GM18511 (cell line): ENCODE measurements around the gene ST6GAL1.
A peak's percentile ranks its signal among the peaks of the same experiment; 100 is the strongest.
"Not testable (repeated sequence)": the region's sequence is repeated elsewhere in the genome, so short reads cannot be mapped to it uniquely, and the experiment has no call there.

ENCODE experiments used
- ATAC-seq: cut with Tn5 transposase; IDR thresholded peaks from one replicate; pipeline ENCODE4 v1.9.1; 2021; ENCODE audit warnings: mild to moderate bottlenecking, moderate library complexity; ENCODE audit not compliant: unreplicated experiment

Gene ST6GAL1

GRCh38 chr3:186930143-186930640 is at the start of gene ST6GAL1:
Gene ST6GAL1 (plus strand): TSS chr3:186930526. CDS start chr3:187042704, 112,178 bp downstream.
- ATAC-seq = peak; percentile 63

- no peak for ATAC-seq
Observed at GRCh38 chr3:186882150-186882524, 48.2 kb upstream of the ST6GAL1 start.

DNA sequence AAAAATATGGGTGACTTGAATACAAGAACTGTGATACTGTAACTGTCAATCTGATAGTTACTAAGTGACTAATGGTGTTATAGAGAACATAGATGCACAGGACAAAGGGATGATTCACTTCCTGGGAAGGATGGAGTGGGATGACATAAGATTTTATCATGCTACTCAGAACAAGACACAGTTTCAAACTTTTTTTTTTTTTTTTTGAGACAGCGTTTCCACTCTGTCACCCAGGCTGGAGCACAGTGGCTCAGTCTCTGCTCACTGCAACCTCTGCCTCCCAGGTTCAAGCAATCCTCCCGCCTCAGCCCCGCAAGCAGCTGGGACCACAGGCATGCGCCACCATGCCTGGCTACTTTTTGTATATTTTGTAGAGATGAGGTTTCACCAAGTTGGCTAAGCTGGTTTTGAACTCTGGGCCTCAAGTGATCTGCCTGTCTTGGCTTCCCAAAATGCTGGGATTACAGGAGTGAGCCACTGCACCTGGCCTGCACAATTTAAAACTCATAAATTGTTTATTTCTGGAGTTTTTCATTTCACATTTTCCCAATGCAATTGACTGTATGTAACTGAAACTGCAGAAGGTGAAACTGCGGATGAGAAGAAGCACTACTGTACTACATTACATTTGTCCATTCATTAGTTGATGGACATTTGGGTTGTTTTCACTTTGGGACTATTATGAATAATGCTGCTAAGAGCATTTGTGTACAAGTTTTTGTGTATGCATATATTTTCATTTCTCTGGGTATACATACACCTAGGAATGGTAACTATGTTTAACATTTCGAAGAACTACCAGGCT is 47.2 kb upstream of the ST6GAL1 start:
- no peak for ATAC-seq

GRCh38 chr3:186883686-186884058 is 46.7 kb upstream of the ST6GAL1 start:
- no peak for ATAC-seq

- ATAC-seq = not testable (repeated sequence)
Observed at GRCh38 chr3:186884868-186885267, 45.5 kb upstream of the ST6GAL1 start.

DNA sequence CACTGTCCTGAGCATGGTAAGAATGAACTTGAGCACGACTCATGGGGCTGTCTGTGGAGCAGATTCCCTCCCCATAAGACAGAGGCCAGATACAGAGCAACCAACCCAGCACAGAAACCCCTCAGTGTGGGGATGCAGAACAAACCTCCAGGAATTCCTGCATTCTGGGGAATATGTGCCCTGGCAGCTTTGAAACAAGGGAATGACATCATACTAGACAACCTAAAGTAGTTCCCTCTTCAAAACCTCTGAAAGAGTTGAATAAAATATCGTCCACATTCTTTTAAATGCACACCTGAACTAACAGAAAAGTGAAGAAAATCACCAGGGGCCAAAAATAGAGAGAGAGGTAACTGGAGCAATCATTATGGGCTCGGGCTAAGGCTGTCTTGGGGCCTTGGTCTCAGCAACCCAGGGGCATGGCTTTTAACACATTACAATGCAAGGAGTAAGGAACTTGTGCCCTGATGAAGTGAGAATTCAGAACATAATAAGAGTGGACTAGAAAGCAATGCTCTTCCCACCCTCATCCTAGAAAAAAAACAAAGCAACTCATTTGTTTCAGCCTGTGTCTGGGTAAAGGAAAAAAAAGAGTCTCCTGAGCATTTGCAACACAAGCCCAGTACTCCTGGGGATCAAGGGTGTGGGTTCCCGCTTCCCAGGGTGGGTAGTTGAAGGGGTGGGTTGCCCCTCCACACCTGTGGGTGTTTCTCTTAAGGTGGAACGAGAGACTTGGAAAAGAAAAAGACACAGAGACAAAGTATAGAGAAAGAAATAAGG is 43.9 kb upstream of the ST6GAL1 start:
- ATAC-seq = no peak

GRCh38 chr3:186887507-186887938 is 42.8 kb upstream of the ST6GAL1 start:
- ATAC-seq = not testable (repeated sequence)

GRCh38 chr3:186888569-186888968 is 41.8 kb upstream of the ST6GAL1 start:
- no peak for ATAC-seq

- ATAC-seq = not testable (repeated sequence)
Observed at GRCh38 chr3:186889698-186890097, 40.6 kb upstream of the ST6GAL1 start.

- ATAC-seq = no peak
Observed at GRCh38 chr3:186890911-186891310, 39.4 kb upstream of the ST6GAL1 start.

DNA sequence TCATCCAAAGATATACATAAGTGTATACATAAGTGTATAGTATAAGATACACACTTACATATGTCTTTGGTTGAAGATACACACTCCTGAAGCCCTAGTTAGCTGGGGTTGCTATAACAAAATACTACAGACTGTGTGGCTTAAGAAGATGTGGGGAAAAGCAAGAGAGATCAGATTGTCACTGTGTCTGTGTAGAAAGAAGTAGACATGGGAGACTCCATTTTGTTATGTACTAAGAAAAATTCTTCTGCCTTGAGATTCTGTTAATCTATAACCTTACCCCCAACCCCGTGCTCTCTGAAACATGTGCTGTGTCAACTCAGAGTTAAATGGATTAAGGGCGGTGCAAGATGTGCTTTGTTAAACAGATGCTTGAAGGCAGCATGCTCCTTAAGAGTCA is 37.3 kb upstream of the ST6GAL1 start:
- not testable (repeated sequence) for ATAC-seq

- ATAC-seq = no peak
Observed at GRCh38 chr3:186895406-186895805, 34.9 kb upstream of the ST6GAL1 start.

DNA sequence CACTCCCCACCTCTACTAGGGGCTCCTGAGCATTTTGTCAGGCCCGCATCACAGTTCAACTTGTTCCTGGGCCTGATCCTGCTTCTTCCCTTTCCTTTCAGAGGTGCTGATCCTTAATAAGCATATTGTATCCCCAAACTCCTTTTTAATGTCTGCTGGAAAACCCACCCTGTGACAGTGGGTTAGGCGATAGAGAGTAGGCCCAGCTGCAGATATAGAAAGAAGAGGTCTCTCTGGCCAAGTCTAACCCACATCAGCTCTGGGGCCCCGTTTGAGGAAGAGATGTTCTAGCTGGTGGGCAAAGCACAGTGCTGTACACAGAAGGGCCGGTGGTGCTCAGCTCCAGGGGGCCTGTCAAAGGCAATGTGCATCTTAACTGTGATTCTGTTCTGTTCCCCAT is 34.3 kb upstream of the ST6GAL1 start:
- ATAC-seq = no peak

GRCh38 chr3:186896875-186897274 is 33.5 kb upstream of the ST6GAL1 start:
- no peak for ATAC-seq

DNA sequence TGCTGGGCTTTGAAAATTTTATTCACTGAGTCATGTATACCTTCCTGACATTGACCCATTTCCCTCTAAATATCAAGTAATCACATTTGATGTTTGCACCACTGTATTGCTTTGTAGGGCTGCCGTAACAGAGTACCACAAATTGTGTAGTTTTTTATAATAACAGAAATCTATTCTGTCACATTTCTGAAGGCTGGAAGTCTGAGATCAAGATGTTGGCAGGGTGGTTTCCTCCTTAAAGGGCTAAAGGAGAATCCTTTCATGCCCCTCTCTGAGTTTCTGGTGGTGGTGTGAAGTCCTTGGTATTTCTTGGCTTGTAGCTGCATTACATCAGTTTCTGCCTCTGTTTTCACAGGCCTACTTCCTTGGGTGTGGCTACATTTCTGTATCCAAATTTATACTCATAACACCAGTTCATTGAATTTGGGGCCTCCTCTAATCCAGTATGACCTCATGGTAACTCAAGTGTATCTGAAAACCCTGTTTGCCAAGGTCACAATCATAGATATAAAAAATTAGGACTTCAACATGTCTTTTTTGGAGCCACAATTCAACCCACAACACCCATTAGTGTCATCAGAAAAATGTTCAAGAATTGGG is 29.1 kb upstream of the ST6GAL1 start:
- no peak for ATAC-seq

- no peak for ATAC-seq
Observed at GRCh38 chr3:186902154-186902553, 28.2 kb upstream of the ST6GAL1 start.

DNA sequence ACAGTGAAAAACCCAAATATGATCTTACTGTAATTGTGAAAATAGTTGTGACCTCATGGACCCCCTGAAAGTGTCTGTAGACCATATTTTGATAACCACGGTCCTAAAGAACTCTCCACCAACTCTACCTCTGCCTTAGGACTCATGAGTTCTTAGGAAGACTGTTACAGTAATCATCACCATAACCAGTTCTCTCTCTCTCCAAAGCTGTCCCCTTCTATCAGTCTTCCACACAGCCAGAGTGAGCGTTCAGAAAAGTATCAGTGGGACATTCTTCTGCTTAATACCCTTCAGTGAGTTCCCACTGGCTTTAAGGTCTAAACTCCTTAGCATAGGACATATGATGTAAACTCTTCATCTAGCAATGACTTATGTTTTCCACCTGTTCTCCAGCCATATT is 27.6 kb upstream of the ST6GAL1 start:
- ATAC-seq = no peak

GRCh38 chr3:186903676-186904075 is 26.6 kb upstream of the ST6GAL1 start:
- not testable (repeated sequence) for ATAC-seq

DNA sequence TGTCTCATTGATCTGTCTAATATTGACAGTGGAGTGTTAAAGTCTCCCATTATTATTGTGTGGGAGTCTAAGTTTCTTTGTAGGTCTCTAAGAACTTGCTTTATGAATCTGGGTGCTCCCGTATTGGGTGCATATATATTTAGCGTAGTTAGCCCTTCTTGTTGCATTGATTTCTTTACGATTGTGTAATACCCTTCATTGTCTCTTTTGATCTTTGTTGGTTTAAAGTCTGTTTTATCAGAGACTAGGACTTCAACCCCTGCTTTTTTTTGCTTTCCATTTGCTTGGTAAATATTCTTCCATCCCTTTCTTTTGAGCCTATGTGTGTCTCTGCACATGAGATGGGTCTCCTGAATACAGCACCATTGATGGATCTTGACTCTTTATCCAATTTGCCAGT is 23.3 kb upstream of the ST6GAL1 start:
- ATAC-seq = not testable (repeated sequence)

DNA sequence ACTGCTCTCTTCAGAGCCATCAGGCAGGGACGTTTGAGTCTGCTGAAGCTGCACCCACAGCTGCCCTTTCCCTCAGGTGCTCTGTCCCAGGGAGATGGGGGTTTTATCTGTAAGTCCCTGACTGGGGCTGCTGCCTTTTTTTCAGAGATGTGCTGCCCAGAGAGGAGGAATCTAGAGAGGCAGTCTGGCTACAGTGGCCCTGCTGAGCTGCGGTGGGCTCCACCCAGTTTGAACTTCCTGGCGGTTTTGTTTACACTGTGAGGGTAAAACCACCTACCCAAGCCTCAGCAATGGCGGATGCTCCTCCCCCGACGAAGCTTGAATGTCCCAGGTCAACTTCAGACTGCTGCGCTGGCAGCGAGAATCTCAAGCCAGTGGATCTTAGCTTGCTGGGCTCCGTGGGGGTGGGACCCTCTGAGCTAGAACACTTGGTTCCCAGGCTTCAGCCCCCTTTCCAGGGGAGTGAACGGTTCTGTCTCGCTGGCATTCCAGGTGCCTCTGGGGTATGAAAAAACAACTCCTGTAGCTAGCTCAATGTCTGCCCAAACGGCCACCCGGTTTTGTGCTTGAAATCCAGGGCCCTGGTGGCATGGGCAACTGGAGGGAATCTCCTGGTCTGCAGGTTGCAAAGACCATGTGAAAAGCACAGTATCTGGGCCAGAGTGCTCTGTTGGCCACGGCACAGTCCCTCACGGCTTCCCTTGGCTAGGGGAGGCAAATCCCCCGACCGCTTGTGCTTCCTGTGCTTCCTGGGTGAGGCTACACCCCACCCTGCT is 21.1 kb upstream of the ST6GAL1 start:
- no peak for ATAC-seq
